ENCODE measurements around the gene POLDIP2.

POLDIP2 gene

DNA sequence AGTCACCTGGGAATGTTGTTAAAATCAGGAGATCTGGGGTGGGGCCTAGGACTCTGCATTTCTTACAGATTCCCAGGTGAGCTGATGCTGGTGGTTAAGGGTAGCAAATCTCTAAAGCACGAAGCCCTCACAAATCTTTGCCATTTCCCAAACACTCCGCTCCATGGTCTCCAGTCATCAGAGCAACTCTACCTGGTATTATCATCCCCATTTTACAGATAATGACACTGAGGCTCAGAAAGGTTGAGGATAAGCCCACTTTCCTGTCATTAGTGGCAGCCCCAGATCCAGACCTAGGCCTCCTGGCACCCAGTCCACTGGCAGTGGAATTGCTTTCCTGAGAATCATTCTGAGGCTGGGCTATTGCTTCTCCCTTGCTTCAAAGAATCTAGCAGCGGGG lies 39.9 kb upstream of the POLDIP2 start:
- ChIA-PET POLR2A (no interaction called here), CTCF (interaction anchor here (2.2 kb wide), 1 partner anchor 19 kb away, joined by 7 read pairs; no protein-coding TSS in a partner anchor)
- TF ChIP-seq, protein P1, sequence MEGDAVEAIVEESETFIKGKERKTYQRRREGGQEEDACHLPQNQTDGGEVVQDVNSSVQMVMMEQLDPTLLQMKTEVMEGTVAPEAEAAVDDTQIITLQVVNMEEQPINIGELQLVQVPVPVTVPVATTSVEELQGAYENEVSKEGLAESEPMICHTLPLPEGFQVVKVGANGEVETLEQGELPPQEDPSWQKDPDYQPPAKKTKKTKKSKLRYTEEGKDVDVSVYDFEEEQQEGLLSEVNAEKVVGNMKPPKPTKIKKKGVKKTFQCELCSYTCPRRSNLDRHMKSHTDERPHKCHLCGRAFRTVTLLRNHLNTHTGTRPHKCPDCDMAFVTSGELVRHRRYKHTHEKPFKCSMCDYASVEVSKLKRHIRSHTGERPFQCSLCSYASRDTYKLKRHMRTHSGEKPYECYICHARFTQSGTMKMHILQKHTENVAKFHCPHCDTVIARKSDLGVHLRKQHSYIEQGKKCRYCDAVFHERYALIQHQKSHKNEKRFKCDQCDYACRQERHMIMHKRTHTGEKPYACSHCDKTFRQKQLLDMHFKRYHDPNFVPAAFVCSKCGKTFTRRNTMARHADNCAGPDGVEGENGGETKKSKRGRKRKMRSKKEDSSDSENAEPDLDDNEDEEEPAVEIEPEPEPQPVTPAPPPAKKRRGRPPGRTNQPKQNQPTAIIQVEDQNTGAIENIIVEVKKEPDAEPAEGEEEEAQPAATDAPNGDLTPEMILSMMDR (IDR thresholded peaks at IDR 0.05; ENCODE audit: control extremely low read depth, extremely low read depth, low read depth, missing control alignments) = no peak
- no peak for DNase-seq (ENCODE audit: extremely low spot score)

DNA sequence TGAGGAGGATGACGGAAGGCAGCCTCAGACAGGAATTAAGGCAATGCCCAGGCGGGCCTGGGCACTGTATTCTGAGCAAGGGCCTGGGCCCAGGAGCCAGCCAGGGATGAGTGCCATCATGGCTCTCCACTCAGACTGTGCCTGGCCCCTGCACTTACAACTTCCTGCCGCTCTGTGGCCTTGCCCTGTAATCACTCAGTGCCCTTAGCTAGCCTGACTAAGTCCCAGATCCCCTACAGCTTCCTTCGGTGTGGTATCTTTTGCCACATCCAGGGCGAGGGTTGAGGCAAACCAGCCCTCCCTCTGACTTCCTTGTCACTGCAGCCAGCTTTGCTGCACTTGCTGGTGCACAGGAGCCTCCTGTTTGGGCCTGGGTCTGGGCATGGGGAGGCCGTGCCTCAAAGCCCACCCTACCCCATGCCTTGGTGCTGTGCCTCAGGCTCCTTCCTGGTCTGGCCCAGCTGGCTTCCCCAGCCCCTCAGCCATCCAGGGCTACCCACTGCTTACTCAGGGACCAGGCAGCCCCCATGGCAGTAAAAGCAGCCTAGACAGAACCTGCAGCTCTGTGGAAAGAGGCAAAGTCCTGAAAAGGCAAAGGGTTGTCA lies 39.4 kb upstream of the POLDIP2 start:
- DNase-seq (ENCODE audit: extremely low spot score) = no peak
- ChIA-PET POLR2A (no interaction called here), CTCF (interaction anchor here (2.2 kb wide), 1 partner anchor 20 kb away, joined by 7 read pairs; no protein-coding TSS in a partner anchor)
- TF ChIP-seq, protein P1 (IDR thresholded peaks at IDR 0.05; ENCODE audit: control extremely low read depth, extremely low read depth, low read depth, missing control alignments) = no peak

DNA sequence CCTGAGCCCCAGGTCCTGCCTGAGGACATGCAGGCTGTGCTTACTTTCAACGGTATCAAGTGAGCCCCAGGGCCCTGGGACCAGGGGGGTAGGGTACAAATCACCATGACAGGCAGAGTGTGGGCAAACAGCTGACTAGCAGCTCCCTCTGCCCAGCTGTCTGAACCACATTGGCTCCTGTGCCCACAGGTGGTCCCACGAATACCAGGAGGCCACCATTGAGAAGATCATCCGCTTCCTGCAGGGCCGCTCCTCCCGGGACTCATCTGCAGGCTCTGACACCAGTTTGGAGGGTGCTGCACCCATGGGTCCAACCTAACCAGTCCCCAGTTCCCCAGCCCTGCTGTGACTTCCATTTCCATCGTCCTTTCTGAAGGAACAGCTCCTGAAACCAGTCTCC lies 38.6 kb upstream of the POLDIP2 start:
- POLR2A ChIA-PET = interaction anchor here (0.6 kb wide), 1 partner anchor 84 kb away, joined by 4 read pairs; no protein-coding TSS in a partner anchor

DNA sequence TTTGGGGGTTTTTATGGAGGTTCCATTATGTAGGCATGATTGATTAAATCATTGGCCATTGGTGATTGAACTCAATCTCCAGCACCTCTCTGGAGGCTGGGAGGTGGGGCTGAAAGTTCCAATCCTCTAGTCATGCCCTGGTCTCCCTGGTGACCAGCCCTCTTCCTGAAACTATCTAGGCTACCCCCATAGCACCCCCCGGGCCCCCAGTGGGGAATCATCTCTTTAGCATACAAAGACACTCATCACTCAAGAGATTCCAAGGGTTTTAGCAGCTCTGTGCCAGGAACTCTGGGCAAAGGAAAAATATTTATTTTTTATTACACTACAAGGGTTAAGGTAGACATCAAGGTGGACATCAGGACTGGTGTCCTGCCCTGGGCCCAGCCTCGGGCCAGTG lies 38.1 kb upstream of the POLDIP2 start:
- CTCF ChIA-PET = interaction anchor here (1.7 to 2.2 kb wide), 2 partner anchors 21 to 22 kb away, joined by 5 to 7 read pairs; no protein-coding TSS in a partner anchor
- POLR2A ChIA-PET = no interaction called here
- DNase-seq (ENCODE audit: extremely low spot score) = no peak
- TF ChIP-seq, protein P1 (IDR thresholded peaks at IDR 0.05; ENCODE audit: control extremely low read depth, extremely low read depth, low read depth, missing control alignments) = no peak

More for the DNA sequence above, 38.6 kb upstream of the POLDIP2 start:
- CTCF ChIA-PET = interaction anchor here (2.2 kb wide), 1 partner anchor 21 kb away, joined by 7 read pairs; no protein-coding TSS in a partner anchor
- TF ChIP-seq, protein P1 (IDR thresholded peaks at IDR 0.05; ENCODE audit: control extremely low read depth, extremely low read depth, low read depth, missing control alignments) = no peak
- no peak for DNase-seq (ENCODE audit: extremely low spot score)

DNA sequence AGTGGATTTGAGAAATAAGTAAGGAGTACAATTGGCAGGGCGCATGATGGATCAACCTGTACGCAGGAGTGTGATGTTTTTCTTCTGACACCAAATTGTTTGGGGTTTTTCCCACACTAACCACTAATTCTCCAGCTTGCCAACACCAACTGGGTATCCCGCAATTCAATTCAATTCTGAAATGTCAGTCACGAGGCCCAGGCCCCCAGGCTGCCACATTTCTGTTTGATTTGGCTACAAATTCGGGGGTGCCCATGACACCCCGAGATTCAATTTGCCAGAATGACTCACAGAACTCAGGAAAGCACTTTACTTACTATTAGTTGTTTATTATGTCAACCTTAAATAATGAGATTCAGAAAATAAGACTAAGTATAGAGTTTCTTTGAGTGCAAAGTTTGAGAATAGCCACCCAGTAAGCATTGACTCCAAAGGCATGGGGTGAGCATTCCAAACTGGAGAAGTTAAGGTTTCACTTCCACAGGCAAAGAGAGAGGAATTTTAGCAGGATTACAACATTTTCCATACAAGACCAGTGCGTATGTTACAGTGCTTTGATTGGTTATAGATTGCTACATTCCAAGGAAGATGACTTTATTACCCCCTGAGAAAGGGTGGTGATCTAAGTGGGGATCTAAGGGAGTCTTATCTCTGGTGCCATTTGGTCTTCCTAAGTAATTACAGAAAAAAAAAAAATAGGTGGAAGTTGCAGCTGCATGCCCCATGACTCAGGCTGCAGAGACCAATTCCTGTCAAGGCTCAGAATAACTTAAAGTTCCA lies 37.2 kb upstream of the POLDIP2 start:
- no peak for DNase-seq (ENCODE audit: extremely low spot score)
- CTCF ChIA-PET = interaction anchor here (1.7 kb wide), 1 partner anchor 22 kb away, joined by 5 read pairs; no protein-coding TSS in a partner anchor
- TF ChIP-seq, protein P1 (IDR thresholded peaks at IDR 0.05; ENCODE audit: control extremely low read depth, extremely low read depth, low read depth, missing control alignments) = no peak
- POLR2A ChIA-PET = no interaction called here

DNA sequence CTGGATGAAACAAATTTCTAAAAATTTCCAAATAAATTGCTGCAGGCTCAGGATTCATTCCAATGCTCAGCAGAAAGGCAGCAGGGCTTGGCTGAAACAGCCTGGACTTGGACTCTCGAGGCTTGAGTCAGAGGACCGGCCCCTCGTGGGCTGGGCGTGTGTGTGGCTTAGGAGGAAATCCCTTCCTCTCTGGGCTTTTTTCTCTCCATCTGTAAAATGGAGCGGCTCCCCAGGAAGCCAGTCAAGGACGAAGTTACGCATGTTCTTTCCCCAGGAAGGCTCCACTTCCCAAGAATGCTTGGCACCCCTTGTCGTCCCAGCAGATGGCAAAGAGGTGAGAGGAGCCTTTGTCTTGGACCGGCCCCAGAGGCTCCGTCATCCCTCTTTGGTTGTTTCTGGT lies 35.2 kb upstream of the POLDIP2 start:
- CTCF ChIA-PET = interaction anchor here (1.0 kb wide), 1 partner anchor 13 kb away, joined by 4 read pairs; no protein-coding TSS in a partner anchor
- DNase-seq (ENCODE audit: extremely low spot score) = no peak
- POLR2A ChIA-PET = no interaction called here
- TF ChIP-seq, protein P1 (IDR thresholded peaks at IDR 0.05; ENCODE audit: control extremely low read depth, extremely low read depth, low read depth, missing control alignments) = no peak
